GM12892 (cell line): ENCODE measurements around the gene MYBPC3.

Source experiments
- POLR2A ChIP-seq: IDR thresholded peaks from 2 replicates; pipeline ENCODE4 v1.6.1; 2011; ENCODE audit warnings: low read depth, low read length, control low read depth
- POLR2AphosphoS5 ChIP-seq: IDR thresholded peaks from 2 replicates; pipeline ENCODE4 v1.6.1; 2011; ENCODE audit warnings: low read depth, low read length, control low read depth
- TAF1 ChIP-seq: IDR thresholded peaks from 2 replicates; pipeline ENCODE4 v1.6.1; 2011; ENCODE audit warnings: low read depth, mild to moderate bottlenecking, control low read depth, low read length, borderline replicate concordance

DNA sequence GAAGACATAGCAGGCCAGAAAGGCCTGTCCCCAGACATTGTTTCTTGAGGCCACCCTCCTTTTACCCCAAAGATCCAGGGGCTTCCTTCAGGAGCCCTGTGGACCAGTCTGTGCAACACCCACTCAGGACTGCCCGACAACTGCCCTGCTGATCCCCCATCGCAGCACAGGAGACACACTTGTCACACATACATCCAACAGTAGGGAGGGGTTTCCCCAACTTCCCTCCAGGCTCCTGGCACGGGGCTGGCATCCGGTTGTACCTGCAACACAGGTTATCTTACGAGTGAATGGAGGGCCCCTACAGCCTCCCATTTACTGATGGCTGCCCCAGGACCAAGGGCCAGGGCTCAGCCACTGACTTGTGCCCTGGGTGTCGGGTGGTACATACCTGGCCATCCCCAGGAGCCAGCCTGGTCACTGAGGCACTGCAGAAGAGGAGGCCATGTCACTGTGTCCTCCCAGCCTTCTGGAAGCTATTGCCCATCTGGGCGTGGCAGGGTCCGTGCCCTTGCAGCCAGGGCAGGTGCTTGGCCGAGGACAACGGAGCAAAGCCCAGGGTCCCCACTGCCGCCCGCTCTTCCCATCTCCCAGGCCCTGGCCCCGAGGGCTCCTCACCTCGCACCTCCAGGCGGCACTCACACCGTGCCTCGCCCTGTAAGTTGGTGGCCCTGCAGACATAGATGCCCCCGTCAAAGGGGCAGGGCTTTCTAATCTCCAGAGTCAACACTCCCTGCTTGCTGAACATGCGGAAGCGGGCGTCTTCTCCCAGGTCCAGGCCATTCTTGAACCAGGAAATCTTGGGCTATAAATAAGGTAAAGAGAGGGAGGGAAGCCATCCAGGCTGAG lies 20.8 kb downstream of the MYBPC3 start:
- TF ChIP-seq POLR2A, result no peak
- TF ChIP-seq TAF1, result no peak
- TF ChIP-seq POLR2AphosphoS5, result no peak
